SK-N-MC (cell line): ENCODE data around the gene SULT1A3.
"Not testable (repeated sequence)": the region's sequence is repeated elsewhere in the genome, so short reads cannot be mapped to it uniquely, and the experiment has no call there.

ENCODE experiments used
- DNase-seq: peaks from one replicate; pipeline ENCODE4 v3.0.0-alpha.2; 2011; ENCODE audit warnings: low read depth, low spot score
- H3K27ac ChIP-seq: fragments of 200-600 bp; sonication (generic); 2 replicates; pipeline ENCODE4 v1.5.1; 2016; ENCODE audit warnings: mixed run types
- H3K36me3 ChIP-seq: fragments of 200-600 bp; sonication (generic); 2 replicates; pipeline ENCODE4 v1.6.1; 2017; ENCODE audit warnings: antibody characterized with exemption, low read length, mixed read lengths; ENCODE audit not compliant: insufficient read depth
- H3K4me3 ChIP-seq: fragments of 200-600 bp; sonication (generic); 2 replicates; pipeline ENCODE4 v1.5.1; 2016
- H3K9ac ChIP-seq: fragments of 200-600 bp; sonication (generic); 2 replicates; pipeline ENCODE4 v1.8.0; 2017; ENCODE audit warnings: mixed run types, mixed read lengths; ENCODE audit not compliant: insufficient read length
- H3K9me3 ChIP-seq: fragments of 200-600 bp; sonication (generic); 2 replicates; pipeline ENCODE4 v1.6.1; 2017; ENCODE audit warnings: low read depth, mild to moderate bottlenecking, antibody characterized with exemption, low read length, moderate library complexity, mixed read lengths
- EZH2 ChIP-seq: fragments of 200-600 bp; sonication (generic); IDR thresholded peaks from one replicate; pipeline ENCODE4 v1.6.1; 2017; ENCODE audit warnings: antibody characterized with exemption
- FOXP2 ChIP-seq: optimal IDR thresholded peaks from 2 replicates; pipeline ENCODE3; 2011; ENCODE audit warnings: mild to moderate bottlenecking, moderate library complexity; ENCODE audit not compliant: insufficient read depth; ENCODE audit errors: extremely low read length, control extremely low read depth
- POLR2AphosphoS5 ChIP-seq: IDR thresholded peaks from 2 replicates; pipeline ENCODE4 v1.6.1; 2012; ENCODE audit warnings: mild to moderate bottlenecking, low read depth, low read length, borderline replicate concordance

SULT1A3 gene

GRCh38 chr16:30173054-30173453 is 26.0 kb upstream of the SULT1A3 start:
- no peak overlapping the region for H3K9ac ChIP-seq
- no peak for TF ChIP-seq EZH2
- no peak for TF ChIP-seq FOXP2
- no peak for TF ChIP-seq POLR2AphosphoS5
- no peaks in the 10 kb centered on the region for H3K9me3 ChIP-seq
- DNase-seq, result no peak
- no peak overlapping the region for H3K4me3 ChIP-seq
- H3K27ac ChIP-seq, result no peak overlapping the region
- no peaks in the 10 kb centered on the region for H3K36me3 ChIP-seq

- not testable (repeated sequence) for H3K27ac ChIP-seq, H3K36me3 ChIP-seq, H3K4me3 ChIP-seq, H3K9ac ChIP-seq, H3K9me3 ChIP-seq, DNase-seq
Observed at GRCh38 chr16:30176876-30177275, 22.2 kb upstream of the SULT1A3 start.

- Histone ChIP-seq H3K9me3 (no peaks in the 10 kb centered on the region), H3K9ac (no peak overlapping the region), H3K36me3 (no peaks in the 10 kb centered on the region), H3K4me3 (no peak overlapping the region), H3K27ac (no peak overlapping the region)
- TF ChIP-seq FOXP2, result no peak
- TF ChIP-seq POLR2AphosphoS5, result no peak
- TF ChIP-seq EZH2, result no peak
- no peak for DNase-seq
Observed at GRCh38 chr16:30179195-30179594, 19.9 kb upstream of the SULT1A3 start.

GRCh38 chr16:30179931-30180330 is 19.1 kb upstream of the SULT1A3 start:
- TF ChIP-seq POLR2AphosphoS5 (no peak), EZH2 (no peak), FOXP2 (no peak)
- Histone ChIP-seq H3K9me3 (no peaks in the 10 kb centered on the region), H3K27ac (no peak overlapping the region), H3K36me3 (no peaks in the 10 kb centered on the region), H3K9ac (no peak overlapping the region), H3K4me3 (no peak overlapping the region)
- DNase-seq, result no peak

- no peaks in the 10 kb centered on the region for H3K36me3 ChIP-seq
- no peak overlapping the region for H3K9ac ChIP-seq
- H3K27ac ChIP-seq, result no peak overlapping the region
- H3K4me3 ChIP-seq, result no peak overlapping the region
- H3K9me3 ChIP-seq, result no peaks in the 10 kb centered on the region
- TF ChIP-seq FOXP2 (no peak), POLR2AphosphoS5 (no peak), EZH2 (no peak)
- no peak for DNase-seq
Observed at GRCh38 chr16:30180741-30181140, 18.3 kb upstream of the SULT1A3 start.

- Histone ChIP-seq H3K9me3 (no peaks in the 10 kb centered on the region), H3K36me3 (no peaks in the 10 kb centered on the region), H3K4me3 (peak within 1 kb of the TSS; percentile 88), H3K27ac (no peak within 1 kb of the TSS), H3K9ac (peak within 1 kb of the TSS; percentile 46)
- TF ChIP-seq EZH2 (no peak), POLR2AphosphoS5 (peak; percentile 65)
- peak; percentile 24 for DNase-seq
Observed at GRCh38 chr16:30183233-30184095, 15.6 kb upstream of the SULT1A3 start, which contains the start of gene CORO1A. CORO1A (plus strand) TSS chr16:30183602; CDS start chr16:30185210, 1,608 bp downstream.

- DNase-seq, result no peak
- Histone ChIP-seq H3K27ac (no peak overlapping the region), H3K9ac (no peak overlapping the region), H3K9me3 (no peaks in the 10 kb centered on the region), H3K36me3 (no peaks in the 10 kb centered on the region), H3K4me3 (peak overlapping the region; percentile 88)
- TF ChIP-seq POLR2AphosphoS5, result no peak
- no peak for TF ChIP-seq EZH2
- TF ChIP-seq FOXP2, result no peak
Observed at GRCh38 chr16:30184096-30184890, 14.8 kb upstream of the SULT1A3 start.

GRCh38 chr16:30184891-30185682 is 14.0 kb upstream of the SULT1A3 start:
- H3K27ac ChIP-seq, result no peak overlapping the region
- TF ChIP-seq FOXP2 (no peak), POLR2AphosphoS5 (no peak), EZH2 (no peak)
- no peak overlapping the region for H3K9ac ChIP-seq
- no peaks in the 10 kb centered on the region for H3K36me3 ChIP-seq
- DNase-seq, result no peak
- no peak overlapping the region for H3K4me3 ChIP-seq
- H3K9me3 ChIP-seq, result no peaks in the 10 kb centered on the region
